Neutrophil (primary cell): Measurements from ENCODE around the gene STK10.
A peak's percentile ranks its signal among the peaks of the same experiment; 100 is the strongest.
"Not testable (repeated sequence)": the region's sequence is repeated elsewhere in the genome, so short reads cannot be mapped to it uniquely, and the experiment has no call there.

ENCODE experiments used
- H3K27ac ChIP-seq: fragments of 200-600 bp; sonication (generic); 2 replicates; pipeline ENCODE4 v1.5.1; 2016; ENCODE audit warnings: mild to moderate bottlenecking, moderate library complexity
- H3K27me3 ChIP-seq: fragments of 200-600 bp; sonication (generic); 2 replicates; pipeline ENCODE4 v1.6.0; 2016; ENCODE audit warnings: mild to moderate bottlenecking
- H3K36me3 ChIP-seq: fragments of 200-600 bp; sonication (generic); 2 replicates; pipeline ENCODE4 v1.5.1; 2017
- H3K4me1 ChIP-seq, 2 experiments: fragments of 200-600 bp in 1 of 2; sonication (generic) in 1 of 2; 1 replicate in 1 of 2; 2 replicates in 1 of 2; pipeline versions ENCODE4 v1.5.1 to v1.6.1; 2013 to 2016; ENCODE audit warnings: low read depth in 1 of 2, low read length in 1 of 2, mild to moderate bottlenecking in 1 of 2, moderate library complexity in 1 of 2; ENCODE audit not compliant: control insufficient read depth in 1 of 2, insufficient read depth in 1 of 2
- H3K4me3 ChIP-seq, 2 experiments: fragments of 200-600 bp in 1 of 2; sonication (generic) in 1 of 2; 1 replicate in 1 of 2; 2 replicates in 1 of 2; pipeline ENCODE4 v1.5.1; 2013 to 2016; ENCODE audit warnings: low read depth in 1 of 2, low read length in 1 of 2, mild to moderate bottlenecking in 1 of 2, moderate library complexity in 1 of 2
- H3K9me3 ChIP-seq: fragments of 200-600 bp; sonication (generic); 2 replicates; pipeline ENCODE4 v1.5.1; 2016
- CTCF ChIP-seq: fragments of 200-600 bp; sonication (generic); IDR thresholded peaks from 2 replicates; pipeline ENCODE4 v1.5.1; 2016; ENCODE audit warnings: antibody characterized with exemption

Gene STK10

DNA sequence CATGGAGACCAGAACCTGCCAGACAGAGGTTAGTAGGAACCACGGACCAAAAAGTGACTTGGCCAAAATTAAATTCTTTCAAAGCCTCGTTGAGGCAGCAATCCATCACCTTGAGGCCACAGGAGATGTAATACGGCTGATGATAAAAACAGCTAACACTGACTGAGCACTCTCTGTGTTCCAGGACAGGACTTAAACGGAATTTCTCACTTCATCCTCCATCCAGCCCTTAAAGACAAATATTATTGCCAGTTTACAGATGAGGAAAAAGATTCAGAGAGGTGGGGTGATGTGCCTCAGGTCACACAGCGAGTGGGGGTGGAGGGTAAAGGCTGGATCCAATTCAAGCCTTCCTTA, 25.1 kb downstream of the STK10 start:
- Histone ChIP-seq H3K4me3 (no peak overlapping the region), H3K36me3 (peaks cover 34% of the 10 kb centered on the region), H3K9me3 (no peaks in the 10 kb centered on the region), H3K4me1 (peaks cover 56 to 83% of the 10 kb centered on the region in 2 experiments), H3K27me3 (no peaks in the 10 kb centered on the region), H3K27ac (peak overlapping the region; percentile 73)
- TF ChIP-seq CTCF, result no peak

DNA sequence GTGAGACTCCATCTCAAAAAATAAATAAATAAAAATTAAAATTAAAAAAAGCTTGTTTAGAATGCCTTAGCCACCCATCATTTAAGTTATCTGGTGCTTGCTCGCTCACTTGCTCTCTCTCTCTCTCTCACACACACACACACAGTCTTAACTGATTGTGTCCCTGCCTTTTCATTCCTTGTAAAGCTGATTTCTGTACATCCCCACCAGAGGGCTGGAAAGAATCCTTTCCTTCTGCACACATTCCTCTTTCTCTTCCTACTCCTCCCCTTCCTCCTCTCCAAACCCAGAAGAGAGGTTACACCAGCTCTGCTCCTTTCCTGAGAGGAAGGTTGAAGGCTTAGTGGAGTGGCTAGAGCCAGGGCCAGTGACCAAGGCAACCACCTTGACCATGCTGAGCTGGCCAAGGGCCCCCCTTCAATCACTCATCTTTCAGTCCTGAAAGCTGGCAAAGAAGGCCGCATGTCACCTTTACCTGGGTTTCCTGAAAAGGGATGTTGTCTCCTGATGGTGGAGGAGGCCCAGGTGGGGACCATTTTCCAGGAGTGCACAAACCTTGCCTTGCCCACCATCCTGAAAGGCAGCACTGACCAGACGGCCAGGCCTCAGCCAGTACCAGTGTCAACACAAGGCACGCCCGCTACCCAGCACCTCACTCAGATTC, 25.6 kb downstream of the STK10 start:
- Histone ChIP-seq H3K4me1 (peaks cover 58 to 78% of the 10 kb centered on the region in 2 experiments), H3K4me3 (no peak overlapping the region), H3K27ac (peak overlapping the region; percentile 73), H3K27me3 (no peaks in the 10 kb centered on the region), H3K9me3 (no peaks in the 10 kb centered on the region), H3K36me3 (peaks cover 38% of the 10 kb centered on the region)
- TF ChIP-seq CTCF, result no peak

- no peak for TF ChIP-seq CTCF
- Histone ChIP-seq H3K27ac (peak overlapping the region; percentile 73), H3K36me3 (peaks cover 40% of the 10 kb centered on the region), H3K9me3 (no peaks in the 10 kb centered on the region), H3K4me3 (no peak overlapping the region), H3K4me1 (peaks cover 58 to 80% of the 10 kb centered on the region in 2 experiments), H3K27me3 (no peaks in the 10 kb centered on the region)
Observed at GRCh38 chr5:172160506-172160905, 27.5 kb downstream of the STK10 start.

GRCh38 chr5:172159016-172159415, 29.0 kb downstream of the STK10 start:
- H3K27me3 ChIP-seq, result no peaks in the 10 kb centered on the region
- peak overlapping the region; percentile 73 for H3K27ac ChIP-seq
- peaks cover 47% of the 10 kb centered on the region for H3K36me3 ChIP-seq
- no peak overlapping the region for H3K4me3 ChIP-seq
- peaks cover 66 to 80% of the 10 kb centered on the region in 2 experiments for H3K4me1 ChIP-seq
- H3K9me3 ChIP-seq, result no peaks in the 10 kb centered on the region
- TF ChIP-seq CTCF, result no peak

GRCh38 chr5:172156541-172156994, 31.5 kb downstream of the STK10 start:
- no peaks in the 10 kb centered on the region for H3K9me3 ChIP-seq
- H3K4me1 ChIP-seq, result peaks cover 71 to 81% of the 10 kb centered on the region in 2 experiments
- no peaks in the 10 kb centered on the region for H3K27me3 ChIP-seq
- no peak overlapping the region for H3K4me3 ChIP-seq
- TF ChIP-seq CTCF, result no peak
- H3K27ac ChIP-seq, result peak overlapping the region; percentile 73
- H3K36me3 ChIP-seq, result peaks cover 59% of the 10 kb centered on the region

DNA sequence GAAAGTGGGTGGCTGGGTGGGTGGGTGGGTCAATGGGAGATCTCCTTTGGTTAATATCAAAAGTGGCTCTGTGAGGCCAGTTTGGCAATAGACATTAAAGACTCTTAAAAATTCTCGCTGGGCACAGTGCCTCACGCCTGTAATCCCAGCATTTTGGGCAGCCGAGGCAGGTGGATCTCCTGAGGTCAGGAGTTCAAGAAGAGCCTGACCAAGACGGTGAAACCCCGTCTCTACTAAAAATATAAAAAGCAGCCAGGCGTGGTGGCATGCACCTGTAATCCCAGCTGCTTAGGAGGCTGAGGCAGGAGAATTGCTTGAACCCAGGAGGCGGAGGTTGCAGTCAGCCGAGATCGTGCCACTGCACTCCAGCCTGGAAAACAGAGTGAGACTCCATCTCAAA, 32.9 kb downstream of the STK10 start:
- Histone ChIP-seq H3K36me3 (peaks cover 59% of the 10 kb centered on the region), H3K4me1 (peaks cover 72 to 81% of the 10 kb centered on the region in 2 experiments)

More for the DNA sequence above, 32.9 kb downstream of the STK10 start:
- peak overlapping the region; percentile 96 for H3K27ac ChIP-seq
- not testable (repeated sequence) for H3K4me3 ChIP-seq, H3K27me3 ChIP-seq, H3K9me3 ChIP-seq
